WTC11 (cell line): Measurements from ENCODE around the gene RSPH1. TPM values are rescaled to one million over a fixed set of nuclear protein-coding genes. Genes with fewer than 3 reads are reported as not detected.

Experiments
- ATAC-seq: fragments of 200-7000 bp; cut with Tn5 transposase; 2 replicates; pipeline ENCODE4 v1.10.0; 2021; ENCODE audit warnings: mild to moderate bottlenecking, moderate library complexity
- CTCF ChIA-PET: fragments of 300-600 bp; sonication (Branson Sonifier 250); formaldehyde crosslinking; loops from one replicate; lab custom pipeline; 2021; ENCODE audit warnings: antibody characterized with exemption; lab: Charles Lee
- POLR2A ChIA-PET: fragments of 350-600 bp; sonication (Branson Sonifier 250); formaldehyde crosslinking; loops from one replicate; lab custom pipeline; 2021; ENCODE audit warnings: antibody characterized with exemption; lab: Charles Lee
- DNase-seq: peaks from one replicate; pipeline ENCODE4 v3.0.0; 2021; ENCODE audit warnings: low spot score
- H3K27ac Mint-ChIP-seq: 2 replicates; pipeline ENCODE4 v1.8.0; 2021; ENCODE audit warnings: mixed read lengths
- H3K27me3 Mint-ChIP-seq: 2 replicates; pipeline ENCODE4 v1.8.0; 2021; ENCODE audit warnings: low read depth, mild to moderate bottlenecking, moderate library complexity, mixed read lengths
- H3K36me3 Mint-ChIP-seq: 2 replicates; pipeline ENCODE4 v1.8.0; 2021; ENCODE audit warnings: mixed read lengths
- H3K4me1 Mint-ChIP-seq: 2 replicates; pipeline ENCODE4 v1.8.0; 2022; ENCODE audit warnings: mixed read lengths
- H3K4me3 Mint-ChIP-seq: 2 replicates; pipeline ENCODE4 v1.8.0; 2021; ENCODE audit warnings: mild to moderate bottlenecking, moderate library complexity, mixed read lengths
- H3K9me3 Mint-ChIP-seq: 2 replicates; pipeline ENCODE4 v1.8.0; 2021; ENCODE audit warnings: mixed read lengths
- ARID4B ChIP-seq: sonication (generic); formaldehyde crosslinking; IDR thresholded peaks from 2 replicates; pipeline ENCODE4 v1.8.0; 2023; ENCODE audit warnings: missing genetic modification reagents, mild to moderate bottlenecking, borderline replicate concordance
- ATF1 ChIP-seq: sonication (generic); formaldehyde crosslinking; IDR thresholded peaks from 2 replicates; pipeline ENCODE4 v1.8.1; 2023; ENCODE audit warnings: mild to moderate bottlenecking, moderate library complexity, missing genetic modification reagents
- ATF3 ChIP-seq: sonication (generic); formaldehyde crosslinking; conservative IDR thresholded peaks from 2 replicates; pipeline ENCODE4 v1.8.1; 2022; ENCODE audit warnings: mild to moderate bottlenecking, missing genetic modification reagents
- CDX4 ChIP-seq: fragments of 250-450 bp; sonication (Bioruptor Pico); IDR thresholded peaks from 2 replicates; pipeline ENCODE4 v1.9.0; 2021; ENCODE audit warnings: moderate library complexity, mild to moderate bottlenecking, inconsistent platforms, borderline replicate concordance
- CREB1 ChIP-seq: sonication (generic); formaldehyde crosslinking; IDR thresholded peaks from 2 replicates; pipeline ENCODE4 v1.8.0; 2023; ENCODE audit warnings: mild to moderate bottlenecking, missing genetic modification reagents
- E2F1 ChIP-seq: sonication (generic); formaldehyde crosslinking; IDR thresholded peaks from 2 replicates; pipeline ENCODE4 v1.8.0; 2022; ENCODE audit warnings: mild to moderate bottlenecking, missing genetic modification reagents
- ELF4 ChIP-seq: sonication (generic); formaldehyde crosslinking; IDR thresholded peaks from 2 replicates; pipeline ENCODE4 v1.8.1; 2022; ENCODE audit warnings: low read depth, mild to moderate bottlenecking, moderate library complexity, missing genetic modification reagents
- ERG ChIP-seq: fragments of 250-450 bp; sonication (Bioruptor Pico); IDR thresholded peaks from 2 replicates; pipeline ENCODE4 v1.8.0; 2021; ENCODE audit warnings: mild to moderate bottlenecking
- FOXK1 ChIP-seq: sonication (generic); formaldehyde crosslinking; IDR thresholded peaks from 2 replicates; pipeline ENCODE4 v1.8.0; 2022; ENCODE audit warnings: mild to moderate bottlenecking, moderate library complexity, missing genetic modification reagents
- FOXP1 ChIP-seq: sonication (generic); formaldehyde crosslinking; IDR thresholded peaks from 2 replicates; pipeline ENCODE4 v1.8.0; 2022; ENCODE audit warnings: missing genetic modification reagents, mild to moderate bottlenecking, moderate library complexity, borderline replicate concordance
- NFYB ChIP-seq: sonication (generic); formaldehyde crosslinking; conservative IDR thresholded peaks from 2 replicates; pipeline ENCODE4 v1.8.0; 2022; ENCODE audit warnings: low read depth, missing genetic modification reagents
- NR3C1 ChIP-seq: sonication (generic); formaldehyde crosslinking; conservative IDR thresholded peaks from 2 replicates; pipeline ENCODE4 v1.8.1; 2023; ENCODE audit warnings: low read depth, mild to moderate bottlenecking, missing genetic modification reagents
- TCF7 ChIP-seq: sonication (generic); formaldehyde crosslinking; IDR thresholded peaks from 2 replicates; pipeline ENCODE4 v1.8.0; 2022; ENCODE audit warnings: mild to moderate bottlenecking, low read depth, missing genetic modification reagents, moderate library complexity
- USF1 ChIP-seq: sonication (generic); formaldehyde crosslinking; IDR thresholded peaks from 2 replicates; pipeline ENCODE4 v1.8.0; 2022; ENCODE audit warnings: mild to moderate bottlenecking, missing genetic modification reagents
- ZNF219 ChIP-seq: sonication (generic); formaldehyde crosslinking; IDR thresholded peaks from 2 replicates; pipeline ENCODE4 v1.8.0; 2023; ENCODE audit warnings: missing genetic modification reagents, mild to moderate bottlenecking, borderline replicate concordance
- ZNF232 ChIP-seq: sonication (generic); formaldehyde crosslinking; IDR thresholded peaks from 2 replicates; pipeline ENCODE4 v1.8.0; 2022; ENCODE audit warnings: mild to moderate bottlenecking, missing genetic modification reagents
- ZNF416 ChIP-seq: fragments of 250-450 bp; sonication (Bioruptor Pico); IDR thresholded peaks from 2 replicates; pipeline ENCODE4 v1.9.0; 2021; ENCODE audit warnings: mild to moderate bottlenecking, inconsistent platforms
- ZNF423 ChIP-seq: fragments of 250-450 bp; sonication (Bioruptor Pico); IDR thresholded peaks from 2 replicates; pipeline ENCODE4 v2.1.2; 2022; ENCODE audit warnings: mild to moderate bottlenecking, moderate library complexity
- ZSCAN18 ChIP-seq: fragments of 250-450 bp; sonication (Bioruptor Pico); IDR thresholded peaks from 2 replicates; pipeline ENCODE4 v2.1.2; 2022; ENCODE audit warnings: mild to moderate bottlenecking, moderate library complexity
- total RNA-seq: library from RNA; stranded (reverse); gene quantifications from 3 replicates; pipeline ENCODE4 v1.2.3, GENCODE V29; 2021

Gene RSPH1
- total RNA-seq, 1 experiment from 2014 or later = 0.11 TPM

GRCh38 chr21:42432695-42433094 is 63.3 kb downstream of the RSPH1 start:
- TF ChIP-seq ZSCAN18 (CRISPR knock-in tag) (no peak), CDX4 (no peak)
- TF ChIP-seq, all 79 proteins: peak for 0
- Mint-ChIP-seq H3K9me3 (peaks cover 37% of the 10 kb centered on the region), H3K27me3 (peaks cover 11% of the 10 kb centered on the region; the same call in 1 of the 2 replicates), H3K36me3 (peaks cover 3% of the 10 kb centered on the region; the same call in 1 of the 2 replicates), H3K4me3 (no peak overlapping the region), H3K27ac (no peak overlapping the region), H3K4me1 (no peaks in the 10 kb centered on the region)
- POLR2A ChIA-PET = no interaction called here
- CTCF ChIA-PET = interaction anchor here (1.2 kb wide), 1 partner anchor 821 kb away, joined by 3 read pairs; no protein-coding TSS in a partner anchor
- no peak for ATAC-seq
- no peak for DNase-seq

- H3K9me3 Mint-ChIP-seq = peaks cover 30% of the 10 kb centered on the region
- ATAC-seq (no peak), DNase-seq (no peak)
- H3K4me1 Mint-ChIP-seq = no peaks in the 10 kb centered on the region
- TF ChIP-seq TCF7 (CRISPR knock-in tag) (no peak), FOXP1 (CRISPR knock-in tag) (no peak), ZNF219 (CRISPR knock-in tag) (no peak), CREB1 (CRISPR knock-in tag) (no peak), ZNF232 (CRISPR knock-in tag) (no peak), ERG (CRISPR knock-in tag) (no peak), ZNF423 (CRISPR knock-in tag) (no peak), ZNF416 (CRISPR knock-in tag) (no peak), ATF3 (no peak), ELF4 (CRISPR knock-in tag) (no peak), FOXK1 (CRISPR knock-in tag) (no peak), USF1 (CRISPR knock-in tag) (no peak), NR3C1 (CRISPR knock-in tag) (no peak), NFYB (CRISPR knock-in tag) (no peak), E2F1 (CRISPR knock-in tag) (no peak), ARID4B (no peak), ATF1 (no peak)
- H3K36me3 Mint-ChIP-seq = peaks cover 3% of the 10 kb centered on the region; the same call in 1 of the 2 replicates
- CTCF ChIA-PET = no interaction called here
- POLR2A ChIA-PET = no interaction called here
- peaks cover 11% of the 10 kb centered on the region; the same call in 1 of the 2 replicates for H3K27me3 Mint-ChIP-seq
- no peak overlapping the region for H3K4me3 Mint-ChIP-seq
- H3K27ac Mint-ChIP-seq = no peak overlapping the region
Observed at GRCh38 chr21:42431196-42431595, 64.8 kb downstream of the RSPH1 start.
